ENCODE measurements around the gene ZNF415.

The ZNF415 gene

GRCh38 chr19:53085496-53085895 lies 47.2 kb downstream of the ZNF415 start:
- ChIA-PET CTCF (no interaction called here), POLR2A (no interaction called here)
- TF ChIP-seq ZNF654 (tag by site-specific recombination; IDR thresholded peaks at IDR 0.05; ENCODE audit: low read depth): no peak
- no peak for TF ChIP-seq PRDM2 (tag by site-specific recombination; IDR thresholded peaks at IDR 0.05; ENCODE audit: borderline replicate concordance)
- no peak for TF ChIP-seq ZEB2 (tag by site-specific recombination; IDR thresholded peaks at IDR 0.05)
- no peak for TF ChIP-seq ZFP69B (tag by site-specific recombination; IDR thresholded peaks at IDR 0.05)
- Histone ChIP-seq H3K4me3 (ENCODE audit: low read depth, low read length) (no peak overlapping the region), H3K4me1 (ENCODE audit: control insufficient read depth, insufficient read depth, low read length) (no peaks in the 10 kb centered on the region), H3K27ac (ENCODE audit: extremely low read depth, low read depth, low read length) (no peak overlapping the region), H3K36me3 (ENCODE audit: control insufficient read depth in 2 of 2, insufficient read depth in 1 of 2, low read length in 2 of 2) (peaks cover 0 to 73% of the 10 kb centered on the region in 2 experiments; a peak in 2 of 3 replicates), H3K9me3 (ENCODE audit: control insufficient read depth, insufficient read depth, low read depth, low read length) (no peaks in the 10 kb centered on the region)

- H3K4me1 ChIP-seq (ENCODE audit: control insufficient read depth, insufficient read depth, low read length): no peaks in the 10 kb centered on the region
- H3K9me3 ChIP-seq (ENCODE audit: control insufficient read depth, insufficient read depth, low read depth, low read length): no peaks in the 10 kb centered on the region
- no peak overlapping the region for H3K4me3 ChIP-seq (ENCODE audit: low read depth, low read length)
- CTCF ChIA-PET: no interaction called here
- H3K36me3 ChIP-seq (ENCODE audit: control insufficient read depth in 2 of 2, insufficient read depth in 1 of 2, low read length in 2 of 2): peaks cover 0 to 63% of the 10 kb centered on the region in 2 experiments; a peak in 1 of 3 replicates
- POLR2A ChIA-PET: no interaction called here
- TF ChIP-seq ZNF138 (tag by site-specific recombination; IDR thresholded peaks at IDR 0.05; ENCODE audit: borderline replicate concordance): no peak
- TF ChIP-seq ZNF248 (tag by site-specific recombination; IDR thresholded peaks at IDR 0.05): no peak
- TF ChIP-seq ZNF112 (tag by site-specific recombination; IDR thresholded peaks at IDR 0.05): no peak
- no peak for TF ChIP-seq ZNF837 (tag by site-specific recombination; IDR thresholded peaks at IDR 0.05)
- no peak for TF ChIP-seq ZNF416 (tag by site-specific recombination; IDR thresholded peaks at IDR 0.05)
- TF ChIP-seq ZSCAN23 (tag by site-specific recombination; IDR thresholded peaks at IDR 0.05): no peak
- no peak for TF ChIP-seq OVOL3 (tag by site-specific recombination; IDR thresholded peaks at IDR 0.05)
- TF ChIP-seq HOXA7 (CRISPR knock-in tag; IDR thresholded peaks at IDR 0.05; ENCODE audit: borderline replicate concordance): no peak
- no peak for TF ChIP-seq ZNF37A (tag by site-specific recombination; IDR thresholded peaks at IDR 0.05)
- H3K27ac ChIP-seq (ENCODE audit: extremely low read depth, low read depth, low read length): no peak overlapping the region
These were observed 49.8 kb downstream of the ZNF415 start for GRCh38 chr19:53082929-53083328.

GRCh38 chr19:53079313-53079924 lies 53.3 kb downstream of the ZNF415 start:
- TF ChIP-seq ZNF280D (tag by site-specific recombination; IDR thresholded peaks at IDR 0.05): no peak
- no peak for TF ChIP-seq ZNF521 (tag by site-specific recombination; IDR thresholded peaks at IDR 0.05)
- no peak for TF ChIP-seq ZNF596 (tag by site-specific recombination; IDR thresholded peaks at IDR 0.05)
- no peak for TF ChIP-seq ZBTB20 (tag by site-specific recombination; IDR thresholded peaks at IDR 0.05)
- TF ChIP-seq ZNF148 (tag by site-specific recombination; IDR thresholded peaks at IDR 0.05; ENCODE audit: borderline replicate concordance): no peak
- no peak for TF ChIP-seq ZNF449 (tag by site-specific recombination; IDR thresholded peaks at IDR 0.05)
- ChIA-PET CTCF (no interaction called here), POLR2A (no interaction called here)
- peaks cover 1 to 56% of the 10 kb centered on the region in 2 experiments; a peak in 2 of 3 replicates for H3K36me3 ChIP-seq (ENCODE audit: control insufficient read depth in 2 of 2, insufficient read depth in 1 of 2, low read length in 2 of 2)
- H3K27ac ChIP-seq (ENCODE audit: extremely low read depth, low read depth, low read length): no peak overlapping the region
- no peaks in the 10 kb centered on the region for H3K9me3 ChIP-seq (ENCODE audit: control insufficient read depth, insufficient read depth, low read depth, low read length)
- H3K4me3 ChIP-seq (ENCODE audit: low read depth, low read length): no peak overlapping the region
- no peaks in the 10 kb centered on the region for H3K4me1 ChIP-seq (ENCODE audit: control insufficient read depth, insufficient read depth, low read length)

Measured in HEK293 (cell line).